Glutamatergic neuron (in vitro differentiated cells): ENCODE data around the gene CDC16. TPM values are rescaled to one million over a fixed set of nuclear protein-coding genes. Genes with fewer than 3 reads are reported as not detected.

Source experiments
- DNase-seq: peaks from one replicate; pipeline ENCODE4 v3.0.0; 2022
- H3K27ac Mint-ChIP-seq: one replicate; pipeline ENCODE4 v1.8.0; 2020; ENCODE audit warnings: mild to moderate bottlenecking, mixed read lengths, inconsistent platforms; ENCODE audit not compliant: unreplicated experiment
- H3K27me3 Mint-ChIP-seq: one replicate; pipeline ENCODE4 v1.8.0; 2020; ENCODE audit warnings: mild to moderate bottlenecking, moderate library complexity, mixed read lengths, inconsistent platforms; ENCODE audit not compliant: unreplicated experiment
- H3K36me3 Mint-ChIP-seq: one replicate; pipeline ENCODE4 v1.8.0; 2020; ENCODE audit warnings: mild to moderate bottlenecking, mixed read lengths, inconsistent platforms; ENCODE audit not compliant: unreplicated experiment
- H3K4me1 Mint-ChIP-seq: one replicate; pipeline ENCODE4 v1.8.0; 2020; ENCODE audit warnings: mild to moderate bottlenecking, low read depth, mixed read lengths, inconsistent platforms; ENCODE audit not compliant: unreplicated experiment
- H3K4me3 Mint-ChIP-seq: one replicate; pipeline ENCODE4 v1.8.0; 2020; ENCODE audit warnings: mild to moderate bottlenecking, mixed read lengths, inconsistent platforms; ENCODE audit not compliant: unreplicated experiment
- H3K9me3 Mint-ChIP-seq: one replicate; pipeline ENCODE4 v1.8.0; 2020; ENCODE audit warnings: mild to moderate bottlenecking, moderate library complexity, mixed read lengths, inconsistent platforms; ENCODE audit not compliant: unreplicated experiment
- CTCF ChIP-seq: fragments of 200-600 bp; sonication (generic); IDR thresholded peaks from one replicate; pipeline ENCODE4 v1.5.0; 2021; ENCODE audit not compliant: partially characterized antibody, unreplicated experiment
- total RNA-seq: library from RNA; stranded (reverse); fragmentation: NEBNext Ultra II Directional; extraction: Animal tissue kit (Norgen Biotek cat#: 25700); gene quantifications from one replicate; pipeline ENCODE4 v1.2.1, GENCODE V29; 2021; ENCODE audit not compliant: unreplicated experiment

Gene CDC16
- total RNA-seq, 1 donor from 2014 or later, result 85.1 TPM

DNA sequence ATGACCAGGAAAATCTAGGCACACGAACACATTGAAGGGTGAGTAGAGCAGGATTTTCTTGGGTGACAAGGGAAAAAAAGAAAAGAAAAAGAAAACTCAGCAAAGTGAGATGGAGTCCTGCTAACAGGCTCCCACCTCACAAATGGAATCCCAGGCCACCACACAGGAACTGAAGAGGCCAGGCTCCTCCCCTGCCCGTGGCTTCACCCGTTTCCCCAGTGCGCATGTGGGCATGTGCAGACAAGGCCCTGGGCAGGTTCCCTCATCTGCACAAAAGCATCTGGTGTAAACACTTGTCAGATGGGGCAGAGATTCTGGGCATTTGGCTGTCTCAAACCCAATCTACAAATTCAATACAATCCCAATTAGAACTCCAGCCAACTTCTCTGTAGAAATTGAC lies 31.2 kb upstream of the CDC16 start:
- no peak overlapping the region for H3K4me3 Mint-ChIP-seq
- H3K9me3 Mint-ChIP-seq, result peaks cover 5% of the 10 kb centered on the region
- no peak for DNase-seq
- no peak overlapping the region for H3K27ac Mint-ChIP-seq
- TF ChIP-seq CTCF, result no peak
- peaks cover 4% of the 10 kb centered on the region for H3K27me3 Mint-ChIP-seq
- no peaks in the 10 kb centered on the region for H3K4me1 Mint-ChIP-seq
- peaks cover 19% of the 10 kb centered on the region for H3K36me3 Mint-ChIP-seq

DNA sequence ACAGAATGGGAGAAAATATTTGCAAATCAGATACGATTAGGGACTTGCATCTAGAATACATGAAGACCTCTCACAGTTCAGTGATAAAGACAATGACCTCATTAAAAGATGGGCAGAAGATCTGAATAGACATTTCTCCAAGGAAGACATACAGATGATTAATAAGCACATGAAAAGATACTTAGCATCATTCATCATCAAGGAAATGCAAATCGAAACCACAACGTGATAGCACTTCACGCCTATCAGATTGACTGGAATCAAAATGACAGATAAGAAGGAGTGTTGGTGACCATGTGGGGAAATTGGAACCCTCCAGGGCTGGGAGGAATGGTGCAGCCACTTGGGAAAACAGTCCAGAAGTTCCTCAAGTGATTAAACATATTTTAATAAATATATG lies 29.8 kb upstream of the CDC16 start:
- TF ChIP-seq CTCF, result no peak
- H3K4me3 Mint-ChIP-seq, result no peak overlapping the region
- peaks cover 19% of the 10 kb centered on the region for H3K36me3 Mint-ChIP-seq
- H3K27me3 Mint-ChIP-seq, result peaks cover 4% of the 10 kb centered on the region
- peaks cover 5% of the 10 kb centered on the region for H3K9me3 Mint-ChIP-seq
- H3K27ac Mint-ChIP-seq, result no peak overlapping the region
- H3K4me1 Mint-ChIP-seq, result no peaks in the 10 kb centered on the region
- DNase-seq, result no peak

- H3K36me3 Mint-ChIP-seq, result peaks cover 16% of the 10 kb centered on the region
- no peaks in the 10 kb centered on the region for H3K4me1 Mint-ChIP-seq
- peaks cover 7% of the 10 kb centered on the region for H3K27me3 Mint-ChIP-seq
- no peak overlapping the region for H3K27ac Mint-ChIP-seq
- no peak overlapping the region for H3K4me3 Mint-ChIP-seq
- peaks cover 5% of the 10 kb centered on the region for H3K9me3 Mint-ChIP-seq
- no peak for TF ChIP-seq CTCF
- DNase-seq, result no peak
These were observed 26.6 kb upstream of the CDC16 start for GRCh38 chr13:114208134-114208533.

DNA sequence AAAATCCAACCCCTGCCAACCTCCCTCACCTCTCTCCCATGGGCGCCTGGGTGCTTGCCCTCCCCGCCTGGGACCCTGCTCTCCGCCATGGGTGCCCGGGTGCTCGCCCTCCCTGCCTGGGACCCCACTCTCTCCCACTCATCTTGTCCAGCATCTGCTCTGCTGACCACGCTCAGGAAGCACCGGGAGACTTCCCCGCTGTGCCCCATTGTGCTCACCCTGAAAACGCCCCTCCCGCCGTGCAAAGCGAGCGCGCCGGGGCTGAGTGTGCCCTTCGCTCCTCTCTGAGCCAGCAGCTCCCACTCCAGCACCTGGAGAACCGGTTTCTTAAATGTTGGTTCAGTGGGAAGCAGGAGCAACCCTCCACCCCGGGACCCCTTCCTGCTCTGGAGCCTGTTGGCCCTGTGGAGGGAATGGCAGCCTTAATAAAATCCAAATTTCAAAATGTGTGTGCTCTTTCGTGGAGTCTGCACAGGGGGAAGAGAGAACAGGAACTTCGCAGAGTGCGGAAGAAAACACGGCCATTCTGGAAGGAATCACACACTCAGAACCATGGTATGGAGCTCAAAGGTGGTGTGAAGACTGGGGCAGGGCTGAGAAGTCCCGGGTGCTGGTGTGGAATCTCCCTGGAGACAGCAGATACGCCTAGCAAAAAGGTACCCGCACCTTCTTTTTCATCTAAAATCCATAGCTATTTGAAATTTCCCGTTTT lies 23.1 kb upstream of the CDC16 start:
- Mint-ChIP-seq H3K27ac (no peak overlapping the region), H3K36me3 (peaks cover 10% of the 10 kb centered on the region), H3K4me1 (no peaks in the 10 kb centered on the region), H3K27me3 (peaks cover 7% of the 10 kb centered on the region), H3K4me3 (no peak overlapping the region), H3K9me3 (peaks cover 3% of the 10 kb centered on the region)
- no peak for TF ChIP-seq CTCF
- DNase-seq, result no peak

GRCh38 chr13:114212158-114212495 lies 22.6 kb upstream of the CDC16 start:
- Mint-ChIP-seq H3K4me1 (no peaks in the 10 kb centered on the region), H3K27ac (no peak overlapping the region), H3K36me3 (peaks cover 10% of the 10 kb centered on the region), H3K9me3 (peaks cover 3% of the 10 kb centered on the region), H3K4me3 (no peak overlapping the region), H3K27me3 (peaks cover 7% of the 10 kb centered on the region)
- no peak for TF ChIP-seq CTCF
- no peak for DNase-seq
